Spleen (tissue), 11 donors: ENCODE results near the gene FXR1. TPM values are rescaled to one million over a fixed set of nuclear protein-coding genes. Genes with fewer than 3 reads are reported as not detected.

Experiments
- DNase-seq: peaks from one replicate; pipeline ENCODE4 v3.0.0-alpha.2; 2020
- H3K27ac ChIP-seq, 8 donors: fragments of 200-600 bp; sonication (generic) in 7 of 8; 1 replicate in 4 of 8; 2 replicates in 4 of 8; pipeline versions ENCODE4 v1.5.0 to v1.8.0; 2016 to 2021; ENCODE audit warnings: inconsistent platforms in 4 of 8, mild to moderate bottlenecking in 4 of 8, moderate library complexity in 1 of 8
- H3K27me3 ChIP-seq, 7 donors: fragments of 200-600 bp; sonication (generic) in 6 of 7; replicated peaks in 1 of 7; 1 replicate in 4 of 7; 2 replicates in 3 of 7; pipeline versions ENCODE4 v1.5.0 to v1.8.0; 2016 to 2021; ENCODE audit warnings: inconsistent platforms in 3 of 7, mild to moderate bottlenecking in 1 of 7
- H3K36me3 ChIP-seq, 6 donors: fragments of 200-600 bp; sonication (generic) in 5 of 6; 1 replicate in 4 of 6; 2 replicates in 2 of 6; pipeline versions ENCODE4 v1.5.0 to v1.8.0; 2016 to 2021; ENCODE audit warnings: inconsistent platforms in 2 of 6
- H3K4me1 ChIP-seq, 6 donors: fragments of 200-600 bp; sonication (generic) in 5 of 6; 1 replicate in 3 of 6; 2 replicates in 3 of 6; pipeline versions ENCODE4 v1.5.0 to v1.8.0; 2016 to 2021; ENCODE audit warnings: inconsistent platforms in 3 of 6
- H3K4me3 ChIP-seq, 8 donors: fragments of 200-600 bp; sonication (generic) in 7 of 8; 1 replicate in 4 of 8; 2 replicates in 4 of 8; pipeline versions ENCODE4 v1.5.0 to v1.8.0; 2016 to 2021; ENCODE audit warnings: inconsistent platforms in 4 of 8, mild to moderate bottlenecking in 4 of 8, moderate library complexity in 2 of 8
- H3K9me3 ChIP-seq, 8 donors: fragments of 200-600 bp; sonication (generic) in 7 of 8; 1 replicate in 4 of 8; 2 replicates in 4 of 8; pipeline versions ENCODE4 v1.5.0 to v1.8.0; 2016 to 2021; ENCODE audit warnings: inconsistent platforms in 4 of 8
- POLR2A ChIP-seq, 3 donors: fragments of 450-650 bp; IDR thresholded peaks; one replicate each; pipeline ENCODE4 v1.5.1; 2017; ENCODE audit warnings: antibody characterized with exemption in 3 of 3, mild to moderate bottlenecking in 1 of 3
- POLR2AphosphoS5 ChIP-seq, 3 donors: sonication (generic); formaldehyde crosslinking; IDR thresholded peaks; one replicate each; pipeline ENCODE4 v1.5.1; 2017; ENCODE audit warnings: antibody characterized with exemption in 3 of 3
- WGBS, 5 donors: extraction: QIAGEN DNeasy Blood & Tissue Kit in 3 of 5; methylation state at CpG; one replicate each; pipeline versions ENCODE4 v1.1.5 to v1.1.7; 2013 to 2018; 5-methylcytosine and 5-hydroxymethylcytosine counted together
- intact Hi-C: fragments of 100-400 bp; cut with DNase I; formaldehyde crosslinking; loops from one replicate; pipeline ENCODE4 v1.15.0; 2023; ENCODE audit warnings: low total_unique reads
- polyA plus RNA-seq, 3 donors: library from polyadenylated mRNA; stranded (reverse); fragments of 200-250 nt; gene quantifications; one replicate each; pipeline ENCODE4 v1.2.1, GENCODE V29; 2013
- total RNA-seq, 7 donors: library from RNA; depleted of rRNA in 3 of 7; stranded (reverse); fragments of >200 nt in 3 of 7; fragmentation: NEBNext Ultra II Directional in 4 of 7; extraction: Animal tissue kit (Norgen Biotek cat#: 25700) in 4 of 7; gene quantifications; one replicate each; pipeline versions ENCODE4 v1.1.0 to v1.2.1, GENCODE V29; 2016 to 2021
- TF ChIP-seq, protein P1 (sequence below), 11 experiments: fragments of 200-600 bp in 7 of 11; fragments of 450-650 bp in 4 of 11; sonication (generic) in 4 of 11; IDR thresholded peaks in 8 of 11; conservative IDR thresholded peaks in 3 of 11; 1 replicate in 7 of 11; 2 replicates in 4 of 11; pipeline versions ENCODE4 v1.4.0 to v1.8.0; 2016 to 2021; ENCODE audit warnings: antibody characterized with exemption in 11 of 11, inconsistent platforms in 4 of 11, mild to moderate bottlenecking in 1 of 11
- donor health status: healthy with polysubstance abuse.
- donor health status: DM: no; HTN: no; CAD: no; lungs with moderate emphysema.
- donor health status: DM: no; HTN: no; CAD: no.
- donor health status: Bipolar disorder and iron deficiency.
- donor health status: healthy.
- donor health status: DM: no; HTN: no; CAD: no.
- donor health status: DM: yes; HTN: yes; CAD: no.

Gene FXR1
- total and polyA plus RNA-seq, 10 donors, result 43.4 to 141 (median 100) TPM

GRCh38 chr3:180913581-180914404, 1.3 kb downstream of the FXR1 start:
- no peaks in the 10 kb centered on the region for H3K9me3 ChIP-seq
- TF ChIP-seq POLR2AphosphoS5 (IDR thresholded peaks at IDR 0.05), result no peak
- TF ChIP-seq, protein P1, sequence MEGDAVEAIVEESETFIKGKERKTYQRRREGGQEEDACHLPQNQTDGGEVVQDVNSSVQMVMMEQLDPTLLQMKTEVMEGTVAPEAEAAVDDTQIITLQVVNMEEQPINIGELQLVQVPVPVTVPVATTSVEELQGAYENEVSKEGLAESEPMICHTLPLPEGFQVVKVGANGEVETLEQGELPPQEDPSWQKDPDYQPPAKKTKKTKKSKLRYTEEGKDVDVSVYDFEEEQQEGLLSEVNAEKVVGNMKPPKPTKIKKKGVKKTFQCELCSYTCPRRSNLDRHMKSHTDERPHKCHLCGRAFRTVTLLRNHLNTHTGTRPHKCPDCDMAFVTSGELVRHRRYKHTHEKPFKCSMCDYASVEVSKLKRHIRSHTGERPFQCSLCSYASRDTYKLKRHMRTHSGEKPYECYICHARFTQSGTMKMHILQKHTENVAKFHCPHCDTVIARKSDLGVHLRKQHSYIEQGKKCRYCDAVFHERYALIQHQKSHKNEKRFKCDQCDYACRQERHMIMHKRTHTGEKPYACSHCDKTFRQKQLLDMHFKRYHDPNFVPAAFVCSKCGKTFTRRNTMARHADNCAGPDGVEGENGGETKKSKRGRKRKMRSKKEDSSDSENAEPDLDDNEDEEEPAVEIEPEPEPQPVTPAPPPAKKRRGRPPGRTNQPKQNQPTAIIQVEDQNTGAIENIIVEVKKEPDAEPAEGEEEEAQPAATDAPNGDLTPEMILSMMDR (IDR thresholded peaks at IDR 0.05 in 8 of 11, conservative IDR thresholded peaks at IDR 0.05 in 3 of 11), result no peak
- TF ChIP-seq POLR2A (IDR thresholded peaks at IDR 0.05), result no peak
- H3K4me3 ChIP-seq, result peak overlapping the region; percentile 55 to 84 (median 80)
- intact Hi-C loops, result no loop called here
- H3K27ac ChIP-seq, result peak overlapping the region in 5 of 8 donors; percentile 91 to 95 (median 92)
- peaks cover 31 to 71% (median 63%) of the 10 kb centered on the region in 6 donors for H3K4me1 ChIP-seq
- H3K36me3 ChIP-seq, result peaks cover 0 to 24% (median 2%) of the 10 kb centered on the region in 6 donors
- DNase-seq, result no peak
- 22 to 36% (median 29%) methylated on average over 19 of the region's 19 CpGs for WGBS, 5 donors
- H3K27me3 ChIP-seq, result no peaks in the 10 kb centered on the region

DNA sequence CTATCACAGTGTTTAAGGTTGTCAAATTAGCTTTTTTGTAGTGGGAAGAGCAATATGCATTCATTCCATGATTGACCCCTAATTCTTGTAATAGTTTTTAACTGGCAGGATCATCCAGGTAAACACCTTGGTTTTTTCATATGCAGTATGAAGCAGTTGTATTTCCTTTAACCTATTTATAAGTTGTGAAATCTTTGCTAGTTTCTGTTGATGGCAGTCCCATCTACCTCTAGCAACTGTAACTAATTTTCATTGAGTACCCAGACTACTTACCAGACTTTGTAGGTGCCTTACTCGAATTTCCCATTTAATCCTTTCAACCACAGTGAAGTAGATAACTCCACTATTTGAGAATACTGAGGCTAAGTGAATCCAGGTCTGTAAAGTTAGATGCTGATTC, 6.1 kb downstream of the FXR1 start:
- no peaks in the 10 kb centered on the region for H3K9me3 ChIP-seq
- intact Hi-C loops, result no loop called here
- TF ChIP-seq POLR2AphosphoS5 (IDR thresholded peaks at IDR 0.05), result no peak
- peaks cover 21 to 100% (median 84%) of the 10 kb centered on the region in 6 donors for H3K4me1 ChIP-seq
- H3K36me3 ChIP-seq, result peaks cover 0 to 40% (median 2%) of the 10 kb centered on the region in 6 donors
- no peaks in the 10 kb centered on the region for H3K27me3 ChIP-seq
- DNase-seq, result no peak
- no peak overlapping the region for H3K4me3 ChIP-seq
- WGBS, 5 donors, result 64 to 77% (median 65%) methylated on average over 1 of the region's 1 CpG
- H3K27ac ChIP-seq, result no peak overlapping the region

GRCh38 chr3:180922242-180922641, 9.8 kb downstream of the FXR1 start:
- DNase-seq, result no peak
- Histone ChIP-seq H3K27ac (no peak overlapping the region), H3K9me3 (no peaks in the 10 kb centered on the region), H3K4me3 (no peak overlapping the region), H3K4me1 (peaks cover 6 to 100% (median 76%) of the 10 kb centered on the region in 6 donors), H3K27me3 (no peaks in the 10 kb centered on the region), H3K36me3 (peaks cover 0 to 31% (median 0%) of the 10 kb centered on the region in 6 donors)
- intact Hi-C loops, result no loop called here
- TF ChIP-seq, protein P1 (IDR thresholded peaks at IDR 0.05 in 8 of 11, conservative IDR thresholded peaks at IDR 0.05 in 3 of 11), result no peak
- TF ChIP-seq POLR2A (IDR thresholded peaks at IDR 0.05), result no peak
- TF ChIP-seq POLR2AphosphoS5 (IDR thresholded peaks at IDR 0.05), result no peak

GRCh38 chr3:180923561-180923960, 11.1 kb downstream of the FXR1 start:
- Histone ChIP-seq H3K36me3 (peaks cover 0 to 19% (median 0%) of the 10 kb centered on the region in 6 donors), H3K27me3 (no peaks in the 10 kb centered on the region), H3K4me3 (no peak overlapping the region), H3K27ac (no peak overlapping the region), H3K4me1 (peaks cover 6 to 98% (median 64%) of the 10 kb centered on the region in 6 donors), H3K9me3 (peaks cover 0 to 6% (median 0%) of the 10 kb centered on the region in 8 donors)
- no peak for DNase-seq
- 94 to 98% (median 96%) methylated on average over 4 of the region's 4 CpGs for WGBS, 5 donors
- TF ChIP-seq POLR2A (IDR thresholded peaks at IDR 0.05), result no peak
- no peak for TF ChIP-seq POLR2AphosphoS5 (IDR thresholded peaks at IDR 0.05)
- TF ChIP-seq, protein P1 (IDR thresholded peaks at IDR 0.05 in 8 of 11, conservative IDR thresholded peaks at IDR 0.05 in 3 of 11), result no peak
- intact Hi-C loops, result no loop called here
